Measurements from ENCODE around the gene CNIH3.
A peak's percentile ranks its signal among the peaks of the same experiment; 100 is the strongest.

Gene CNIH3

DNA sequence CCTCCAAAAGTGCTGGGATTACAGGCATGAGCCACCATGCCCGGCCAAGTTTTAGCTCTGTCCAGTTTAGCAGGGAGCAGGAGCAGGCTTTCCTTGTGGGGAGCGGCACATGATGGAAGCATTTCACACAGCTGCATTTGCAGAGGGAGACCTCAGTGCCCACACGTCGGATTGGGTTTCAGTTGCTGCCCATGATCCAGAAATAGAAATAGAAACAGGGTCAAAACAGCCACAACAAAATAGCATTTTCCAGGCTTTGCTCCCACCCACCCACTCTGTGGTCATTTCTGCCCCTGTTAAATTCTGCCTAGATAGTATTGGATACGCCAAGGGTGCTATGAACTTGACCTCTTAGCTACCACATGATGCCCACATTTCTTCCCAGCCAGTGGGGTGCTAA is 128.4 kb downstream of the CNIH3 start:
- ATAC-seq (no peak), DNase-seq (no peak)
- Mint-ChIP-seq H3K27me3 (no peaks in the 10 kb centered on the region), H3K9me3 (no peaks in the 10 kb centered on the region), H3K4me3 (no peak overlapping the region), H3K4me1 (peaks cover 60% of the 10 kb centered on the region), H3K27ac (no peak overlapping the region)

DNA sequence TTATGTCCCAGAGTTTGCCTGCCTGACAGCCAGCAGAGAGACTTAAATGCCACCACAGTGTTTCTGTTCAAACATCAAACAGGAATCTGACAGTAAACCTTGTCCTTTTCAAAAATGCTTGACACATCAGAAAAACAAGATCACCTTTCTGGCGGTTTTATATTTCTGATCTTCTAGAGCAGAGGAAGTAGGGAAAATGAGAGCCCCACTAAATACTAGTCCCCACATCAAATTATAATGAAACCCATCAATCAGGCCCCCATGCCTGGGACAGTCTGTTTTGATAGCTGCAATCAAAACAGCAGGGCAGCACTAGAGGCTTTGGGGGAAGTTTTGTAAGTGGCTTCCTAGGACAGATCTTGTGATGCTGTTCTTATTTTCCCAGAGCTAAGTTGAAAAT is 129.3 kb downstream of the CNIH3 start:
- Mint-ChIP-seq H3K4me1 (peaks cover 60% of the 10 kb centered on the region), H3K27ac (peak overlapping the region; percentile 22 to 96)
- peak; percentile 64 for ATAC-seq

DNA sequence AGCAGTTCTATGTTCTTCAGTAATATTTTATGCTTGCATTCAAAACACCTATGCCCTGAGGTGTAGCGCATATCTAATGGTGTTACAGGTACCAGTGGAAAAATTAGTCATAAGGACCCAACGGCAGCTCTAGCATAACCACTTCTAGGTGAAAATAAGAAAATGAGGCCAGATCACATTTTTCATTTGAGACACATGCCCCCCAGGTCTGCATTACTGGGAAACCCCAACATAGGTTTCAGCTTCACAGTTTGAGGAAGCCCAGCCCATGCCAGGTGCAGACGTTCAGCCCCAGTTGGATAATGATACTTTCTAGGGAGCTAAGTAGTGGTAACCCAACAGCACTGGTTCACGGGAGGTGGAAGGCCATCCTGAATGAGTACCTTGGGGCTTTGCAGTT is 129.8 kb downstream of the CNIH3 start:
- peak overlapping the region; percentile 22 to 96 for H3K27ac Mint-ChIP-seq
- DNase-seq (peak; percentile 38 to 40), ATAC-seq (peak; percentile 86)
- H3K27me3 Mint-ChIP-seq: no peaks in the 10 kb centered on the region
- H3K9me3 Mint-ChIP-seq: no peaks in the 10 kb centered on the region
- H3K4me3 Mint-ChIP-seq: peak overlapping the region; percentile 53 to 66
- peaks cover 63% of the 10 kb centered on the region for H3K4me1 Mint-ChIP-seq

More for the DNA sequence above, 129.3 kb downstream of the CNIH3 start:
- Mint-ChIP-seq H3K27me3 (no peaks in the 10 kb centered on the region), H3K4me3 (peak overlapping the region; percentile 53 to 66), H3K9me3 (no peaks in the 10 kb centered on the region)
- DNase-seq: peak in 1 of 2 donors; percentile 25

DNA sequence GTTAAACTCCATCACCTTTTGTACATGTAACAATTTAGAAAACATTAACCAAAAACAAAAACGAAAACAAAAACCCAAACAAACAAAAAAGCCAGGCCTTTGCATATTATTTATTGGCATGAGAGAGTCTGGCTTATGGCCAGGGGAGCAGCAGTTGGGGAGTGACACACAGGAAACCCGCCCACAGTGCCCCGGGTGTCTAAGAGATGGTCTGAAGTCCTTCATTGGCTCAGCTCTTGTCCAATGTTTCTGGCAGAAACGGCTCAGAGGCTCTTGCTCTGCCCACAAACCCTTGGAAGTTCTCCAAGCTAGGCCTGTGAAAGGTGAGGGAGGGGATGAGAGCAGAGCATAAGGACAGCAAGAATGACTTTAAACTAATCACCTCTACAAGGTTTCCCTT is 131.5 kb downstream of the CNIH3 start:
- H3K27me3 Mint-ChIP-seq: peaks cover 11% of the 10 kb centered on the region
- no peaks in the 10 kb centered on the region for H3K9me3 Mint-ChIP-seq
- H3K4me1 Mint-ChIP-seq: peaks cover 80% of the 10 kb centered on the region
- DNase-seq (peak; percentile 52 to 55), ATAC-seq (peak; percentile 68)
- H3K4me3 Mint-ChIP-seq: no peak overlapping the region
- no peak overlapping the region for H3K27ac Mint-ChIP-seq

DNA sequence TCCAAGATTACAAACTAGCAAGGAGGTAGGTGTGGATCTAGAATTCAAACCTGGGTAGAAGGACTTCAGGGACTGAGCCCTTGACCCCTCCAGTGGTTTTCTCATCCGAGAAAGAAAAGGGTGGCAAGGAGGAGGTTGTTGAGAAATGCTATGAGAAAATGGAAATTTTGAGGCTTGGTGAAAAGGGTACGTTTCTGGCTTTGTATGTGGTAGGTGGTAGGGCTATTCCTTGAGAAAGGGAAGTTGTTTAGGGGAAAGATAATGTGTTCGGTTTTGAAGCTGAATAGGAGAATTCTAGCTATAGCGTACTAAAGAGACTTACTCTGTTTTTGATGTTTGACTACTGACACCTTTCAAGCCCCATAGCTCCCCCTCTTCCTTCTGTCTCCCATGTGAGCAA is 133.8 kb downstream of the CNIH3 start:
- ATAC-seq: no peak
- peaks cover 78% of the 10 kb centered on the region for H3K4me1 Mint-ChIP-seq
- H3K4me3 Mint-ChIP-seq: no peak overlapping the region

DNA sequence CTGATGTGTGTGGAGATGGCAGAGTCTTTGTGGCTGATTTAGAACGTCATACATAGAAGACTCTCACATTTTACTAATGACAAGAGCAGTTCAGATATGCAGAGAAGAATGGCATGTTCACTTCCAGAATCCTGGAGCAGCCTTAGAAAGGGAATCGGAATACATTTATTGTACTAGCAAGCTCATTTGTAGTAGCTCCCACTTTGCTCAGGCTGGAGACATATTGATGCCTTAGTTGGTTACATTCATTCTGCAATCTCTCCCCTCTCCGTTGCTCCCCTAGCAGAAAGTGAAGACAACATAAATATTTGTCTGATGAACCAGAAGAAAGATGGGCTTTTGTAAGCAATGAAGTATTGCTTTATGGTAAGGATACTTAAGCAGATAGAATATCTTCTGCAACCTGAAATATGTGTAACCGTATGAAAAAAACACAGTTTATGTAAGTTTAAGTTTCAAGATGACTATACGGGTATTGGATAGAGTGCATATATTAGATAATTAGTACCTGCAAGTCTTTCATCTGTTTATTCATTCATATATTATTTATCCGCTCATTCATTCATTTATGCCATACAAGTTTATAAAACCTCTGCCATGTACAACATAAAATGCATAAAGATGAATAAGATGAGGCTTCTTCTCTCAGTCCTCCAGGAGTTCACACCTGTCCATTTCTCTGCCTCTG is 135.7 kb downstream of the CNIH3 start:
- H3K4me1 Mint-ChIP-seq: peaks cover 60% of the 10 kb centered on the region
- no peak overlapping the region for H3K27ac Mint-ChIP-seq
- no peak overlapping the region for H3K4me3 Mint-ChIP-seq
- H3K27me3 Mint-ChIP-seq: peaks cover 11% of the 10 kb centered on the region
- no peaks in the 10 kb centered on the region for H3K9me3 Mint-ChIP-seq
- ATAC-seq (no peak), DNase-seq (no peak)

More for the DNA sequence above, 133.8 kb downstream of the CNIH3 start:
- no peak for DNase-seq
- H3K27ac Mint-ChIP-seq: no peak overlapping the region
- H3K9me3 Mint-ChIP-seq: no peaks in the 10 kb centered on the region
- H3K27me3 Mint-ChIP-seq: peaks cover 11% of the 10 kb centered on the region

DNA sequence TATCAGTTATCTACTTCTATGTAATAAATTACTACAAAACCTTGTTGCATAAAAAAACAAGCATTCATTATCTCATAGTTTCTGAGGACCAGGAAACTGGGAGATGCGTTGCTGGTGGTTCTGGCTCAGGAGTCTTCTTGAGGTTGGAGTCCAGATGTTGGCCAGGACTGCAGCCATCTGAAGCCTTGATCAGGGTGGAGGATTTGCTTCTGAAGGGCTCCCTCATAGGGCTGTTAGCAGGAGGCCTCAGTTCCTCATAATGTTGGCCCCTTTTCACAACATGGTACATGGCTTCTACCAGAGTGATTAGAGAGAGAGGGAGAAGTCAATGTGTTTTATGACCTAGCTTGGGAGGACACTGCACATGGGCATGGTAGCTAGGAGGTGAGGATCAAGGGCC is 137.4 kb downstream of the CNIH3 start:
- Mint-ChIP-seq H3K27me3 (peaks cover 11% of the 10 kb centered on the region), H3K27ac (peak overlapping the region in 1 of 2 donors; percentile 30), H3K4me3 (no peak overlapping the region), H3K4me1 (peaks cover 46% of the 10 kb centered on the region), H3K9me3 (peaks cover under 1 to 2% of the 10 kb centered on the region in 2 donors)
- DNase-seq (no peak), ATAC-seq (no peak)

DNA sequence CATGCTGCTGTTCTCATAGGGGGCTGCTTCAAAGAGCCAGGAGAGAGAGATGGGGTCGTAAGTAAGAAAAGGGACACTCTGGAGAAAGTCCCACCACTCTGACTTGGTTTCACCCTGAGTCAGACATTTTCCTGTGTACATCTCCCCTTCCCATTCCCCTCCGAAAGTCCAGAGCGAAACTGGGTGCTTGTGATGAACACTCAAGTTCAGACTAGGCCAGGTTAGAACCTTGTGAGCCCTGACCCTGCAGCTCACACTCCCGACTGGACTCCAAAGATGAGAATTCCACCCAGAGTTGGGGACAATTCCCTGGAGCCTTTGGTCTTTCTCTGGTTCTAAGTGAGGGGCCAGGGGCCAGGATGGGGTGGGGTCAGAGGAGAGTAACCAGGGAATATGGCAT is 139.5 kb downstream of the CNIH3 start:
- no peak for ATAC-seq
- peaks cover 31% of the 10 kb centered on the region for H3K4me1 Mint-ChIP-seq
- peaks cover 11 to 18% of the 10 kb centered on the region in 2 donors for H3K9me3 Mint-ChIP-seq
- H3K27ac Mint-ChIP-seq: peak overlapping the region in 1 of 2 donors; percentile 57
- peaks cover 22% of the 10 kb centered on the region for H3K27me3 Mint-ChIP-seq
- no peak overlapping the region for H3K4me3 Mint-ChIP-seq
- DNase-seq: no peak

DNA sequence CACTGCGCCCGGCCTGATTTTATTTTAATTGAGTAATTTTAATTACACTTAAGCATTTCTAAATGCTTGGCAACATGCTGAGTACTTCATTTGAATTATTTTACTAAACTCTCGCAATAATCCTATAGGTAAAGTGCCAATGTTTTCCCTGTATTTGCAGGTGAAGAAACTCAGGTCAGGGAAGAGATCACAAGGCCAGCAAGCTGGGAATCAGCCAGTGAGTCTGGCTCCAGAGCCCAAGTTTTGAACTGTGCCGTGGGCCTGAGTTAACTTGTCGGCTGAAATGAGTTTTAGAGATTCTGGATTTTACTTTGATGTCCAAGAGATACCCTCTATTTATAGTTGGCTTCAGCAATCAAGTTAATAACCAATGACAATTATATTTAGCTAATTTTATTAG is 141.4 kb downstream of the CNIH3 start:
- Mint-ChIP-seq H3K27me3 (peaks cover 11% of the 10 kb centered on the region), H3K4me3 (no peak overlapping the region), H3K9me3 (peaks cover 11 to 18% of the 10 kb centered on the region in 2 donors), H3K4me1 (peaks cover 12% of the 10 kb centered on the region), H3K27ac (no peak overlapping the region)
- no peak for DNase-seq
- no peak for ATAC-seq

DNA sequence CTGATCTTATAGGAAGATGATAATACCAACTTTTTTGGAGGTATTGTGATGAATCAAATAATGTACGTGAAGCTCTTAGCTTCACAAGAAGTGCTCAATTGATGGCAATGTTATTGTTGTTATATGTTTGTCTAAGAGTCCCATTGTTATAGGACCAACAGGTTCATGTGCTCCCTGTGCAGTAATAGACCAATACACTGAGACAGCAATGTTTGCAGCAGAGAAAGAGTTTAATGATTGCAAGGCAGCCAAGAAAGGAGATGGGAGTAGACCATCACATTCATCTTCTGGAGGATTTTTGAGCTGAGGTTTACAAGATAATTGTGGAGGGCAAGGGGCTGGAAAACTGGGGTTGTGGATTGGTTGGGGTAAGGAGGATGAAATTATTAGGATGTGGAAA is 143.0 kb downstream of the CNIH3 start:
- Mint-ChIP-seq H3K9me3 (peaks cover 11 to 18% of the 10 kb centered on the region in 2 donors), H3K4me3 (no peak overlapping the region), H3K27me3 (peaks cover 19% of the 10 kb centered on the region), H3K27ac (no peak overlapping the region), H3K4me1 (no peaks in the 10 kb centered on the region)
- ATAC-seq (no peak), DNase-seq (no peak)

DNA sequence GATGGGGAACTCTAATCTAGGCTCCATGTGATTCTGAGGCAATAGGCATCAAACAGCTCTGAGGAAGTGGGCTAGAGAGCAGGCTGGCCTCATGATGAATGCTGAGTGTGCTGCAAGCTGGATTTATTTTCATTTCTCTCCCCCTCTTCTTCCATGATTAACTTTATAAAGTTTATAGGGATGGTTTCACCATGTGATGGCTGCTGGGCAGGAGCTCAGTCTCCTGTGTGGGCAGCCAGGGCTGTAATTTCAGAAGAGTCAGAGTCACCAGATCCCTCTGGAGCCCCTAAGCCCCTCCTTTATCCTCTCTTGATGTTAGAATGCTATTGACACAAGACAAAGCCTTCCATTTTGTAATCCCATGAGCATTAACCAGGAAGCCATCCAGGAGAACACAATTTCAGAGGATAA is 143.6 kb downstream of the CNIH3 start:
- no peaks in the 10 kb centered on the region for H3K4me1 Mint-ChIP-seq
- no peak overlapping the region for H3K27ac Mint-ChIP-seq
- peaks cover 20% of the 10 kb centered on the region for H3K27me3 Mint-ChIP-seq
- ATAC-seq: no peak
- no peak overlapping the region for H3K4me3 Mint-ChIP-seq
- peaks cover 11 to 18% of the 10 kb centered on the region in 2 donors for H3K9me3 Mint-ChIP-seq
- DNase-seq: no peak

DNA sequence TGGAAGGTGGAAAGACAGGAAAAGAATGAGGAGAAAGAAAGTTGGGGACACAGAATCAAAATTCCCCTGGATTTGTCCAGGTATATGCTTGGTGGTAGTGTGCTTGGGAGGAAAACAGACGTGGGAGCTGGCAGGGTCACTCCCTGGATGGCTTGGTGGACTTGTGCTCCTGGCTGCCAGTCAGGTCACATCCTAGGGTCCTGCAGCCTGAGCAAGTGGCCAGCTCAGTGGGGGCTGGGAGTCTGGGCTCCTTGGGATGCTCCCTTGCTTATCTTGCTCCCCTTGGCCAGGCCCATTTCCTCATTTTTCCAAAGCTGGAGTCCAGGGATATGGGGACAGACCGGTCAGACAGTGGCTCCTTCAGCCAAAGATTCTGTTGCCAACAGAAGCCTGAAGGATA is 144.0 kb downstream of the CNIH3 start:
- H3K4me1 Mint-ChIP-seq: no peaks in the 10 kb centered on the region
- H3K4me3 Mint-ChIP-seq: no peak overlapping the region
- H3K27me3 Mint-ChIP-seq: peaks cover 25% of the 10 kb centered on the region
- no peak for DNase-seq
- H3K9me3 Mint-ChIP-seq: peaks cover 11 to 18% of the 10 kb centered on the region in 2 donors
- ATAC-seq: no peak
- H3K27ac Mint-ChIP-seq: no peak overlapping the region

DNA sequence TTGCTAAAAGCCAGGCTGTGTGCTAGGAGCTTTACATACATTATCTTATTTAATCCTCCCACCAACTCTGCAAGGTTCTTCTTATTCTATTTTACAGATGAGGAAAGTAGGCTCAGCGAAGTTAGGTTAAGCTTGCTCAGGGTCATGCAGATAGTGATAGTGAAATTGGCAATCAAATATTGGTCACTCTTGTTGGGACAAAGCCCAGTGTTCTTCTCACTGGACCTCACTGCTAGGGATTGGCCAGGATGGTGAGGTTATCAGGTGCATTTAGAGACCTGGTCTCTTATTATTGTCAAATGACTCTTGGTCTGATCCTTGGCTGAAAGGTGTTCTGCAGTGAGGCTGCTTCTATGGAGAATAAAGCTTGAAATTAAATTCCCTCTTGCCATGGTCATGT is 145.1 kb downstream of the CNIH3 start:
- no peak for ATAC-seq
- Mint-ChIP-seq H3K27me3 (peaks cover 36% of the 10 kb centered on the region), H3K27ac (no peak overlapping the region), H3K4me1 (no peaks in the 10 kb centered on the region), H3K4me3 (no peak overlapping the region), H3K9me3 (peaks cover 11 to 18% of the 10 kb centered on the region in 2 donors)
- no peak for DNase-seq

DNA sequence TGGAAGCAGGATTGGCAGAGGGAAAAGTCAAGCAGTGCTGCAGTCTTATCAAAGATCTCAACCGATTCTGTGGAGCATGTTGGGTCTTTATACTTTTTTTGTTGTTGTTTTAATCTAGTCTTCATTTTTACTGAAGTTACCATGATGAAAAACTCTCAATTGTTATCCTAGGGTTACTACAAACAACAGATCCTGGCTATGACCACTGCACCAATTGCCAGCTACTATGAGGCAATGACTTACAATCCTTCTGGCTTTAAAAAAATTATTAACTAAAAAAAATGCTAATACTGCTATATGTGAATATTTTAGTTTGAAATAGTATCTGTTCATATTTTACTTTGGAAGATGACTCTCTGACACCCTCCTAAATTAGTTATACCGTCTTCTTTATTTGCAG is 145.9 kb downstream of the CNIH3 start:
- DNase-seq: no peak
- Mint-ChIP-seq H3K27ac (no peak overlapping the region), H3K4me1 (no peaks in the 10 kb centered on the region), H3K9me3 (peaks cover 11 to 18% of the 10 kb centered on the region in 2 donors), H3K27me3 (peaks cover 44% of the 10 kb centered on the region), H3K4me3 (no peak overlapping the region)
- no peak for ATAC-seq

DNA sequence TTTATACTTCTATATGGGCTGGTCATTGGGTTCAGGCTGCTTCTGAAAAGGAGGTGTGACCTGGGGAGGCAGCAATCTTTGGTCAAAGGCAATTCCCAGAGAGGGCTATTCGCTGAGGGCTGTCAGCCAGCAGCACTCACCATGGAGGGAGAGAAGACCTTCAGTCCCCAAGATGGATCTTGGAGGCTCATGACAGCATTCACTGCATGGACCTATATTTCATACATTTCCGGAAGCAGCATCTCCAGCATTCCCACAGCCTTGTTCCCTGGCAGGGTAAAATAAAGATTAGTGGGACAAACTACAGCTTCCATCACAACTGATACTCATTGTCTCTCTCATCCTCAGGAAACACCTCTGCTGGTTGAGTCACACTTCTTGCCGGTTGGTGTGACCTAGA is 146.6 kb downstream of the CNIH3 start:
- DNase-seq (no peak), ATAC-seq (no peak)
- no peaks in the 10 kb centered on the region for H3K4me1 Mint-ChIP-seq
- H3K4me3 Mint-ChIP-seq: no peak overlapping the region
- peaks cover 50% of the 10 kb centered on the region for H3K27me3 Mint-ChIP-seq
- H3K27ac Mint-ChIP-seq: no peak overlapping the region
- peaks cover 11 to 18% of the 10 kb centered on the region in 2 donors for H3K9me3 Mint-ChIP-seq

DNA sequence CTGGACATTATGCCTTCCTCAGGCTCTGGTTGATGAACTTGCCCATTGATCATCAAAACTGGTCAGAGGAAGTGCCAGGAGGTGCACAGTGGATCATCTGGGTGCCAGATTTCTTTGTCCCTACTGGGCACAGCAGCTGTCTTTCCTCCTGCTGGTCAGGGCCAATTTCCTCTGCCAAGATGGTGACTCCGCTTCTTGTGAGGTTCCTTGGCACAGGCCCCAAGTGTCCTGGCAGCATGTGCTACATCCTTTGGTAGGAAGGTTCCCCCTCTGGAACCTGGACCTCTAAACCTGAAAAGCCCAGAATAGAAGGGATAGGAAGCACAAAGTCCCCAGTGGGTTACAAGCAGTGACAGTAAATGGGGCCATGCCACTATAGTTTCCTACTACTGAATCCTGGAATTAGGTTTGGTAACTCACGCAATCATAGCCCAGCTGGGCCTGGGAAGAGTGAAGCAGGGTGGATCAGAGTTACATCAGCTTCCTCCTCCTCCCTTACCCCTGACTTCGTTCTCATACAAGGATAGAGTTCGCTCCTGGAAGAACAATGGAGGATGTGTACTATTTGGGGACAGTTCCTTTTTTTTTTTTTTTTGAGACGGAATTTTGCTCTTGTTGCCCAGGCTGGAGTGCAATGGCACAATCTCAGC is 147.1 kb downstream of the CNIH3 start:
- H3K4me3 Mint-ChIP-seq: no peak overlapping the region
- H3K27ac Mint-ChIP-seq: no peak overlapping the region
- peaks cover 54% of the 10 kb centered on the region for H3K27me3 Mint-ChIP-seq
- H3K9me3 Mint-ChIP-seq: peaks cover 11 to 18% of the 10 kb centered on the region in 2 donors
- no peaks in the 10 kb centered on the region for H3K4me1 Mint-ChIP-seq
- no peak for ATAC-seq
- DNase-seq: no peak

Measured in stimulated activated naive CD8-positive, alpha-beta T cell treated with anti-CD3 and anti-CD28 coated beads, Interleukin-15, amount 100 ng/mL, for 72 hours (primary cell).